GM06990 (cell line): ENCODE measurements around the gene POU2F2.

Experiments
- DNase-seq: peaks from one replicate; pipeline ENCODE4 v3.0.0-alpha.2; 2011; ENCODE audit not compliant: insufficient read length; ENCODE audit errors: extremely low read depth
- H3K27me3 ChIP-seq: replicated peaks from 2 replicates; pipeline ENCODE4 v1.6.0; 2011; ENCODE audit warnings: low read length; ENCODE audit not compliant: control insufficient read depth, insufficient read depth
- H3K36me3 ChIP-seq: 2 replicates; pipeline ENCODE4 v1.5.1; 2011; ENCODE audit warnings: low read length; ENCODE audit not compliant: control insufficient read depth, insufficient read depth
- H3K4me3 ChIP-seq: replicated peaks from 2 replicates; pipeline ENCODE4 v1.5.1; 2011; ENCODE audit warnings: low read depth, mild to moderate bottlenecking, control low read depth, low read length
- TF ChIP-seq, protein P1 (sequence below): IDR thresholded peaks from 2 replicates; pipeline ENCODE4 v1.5.1; 2011; ENCODE audit warnings: low read length, control low read depth, mild to moderate bottlenecking, inconsistent platforms; ENCODE audit not compliant: insufficient read depth, poor library complexity, severe bottlenecking

POU2F2 gene

DNA sequence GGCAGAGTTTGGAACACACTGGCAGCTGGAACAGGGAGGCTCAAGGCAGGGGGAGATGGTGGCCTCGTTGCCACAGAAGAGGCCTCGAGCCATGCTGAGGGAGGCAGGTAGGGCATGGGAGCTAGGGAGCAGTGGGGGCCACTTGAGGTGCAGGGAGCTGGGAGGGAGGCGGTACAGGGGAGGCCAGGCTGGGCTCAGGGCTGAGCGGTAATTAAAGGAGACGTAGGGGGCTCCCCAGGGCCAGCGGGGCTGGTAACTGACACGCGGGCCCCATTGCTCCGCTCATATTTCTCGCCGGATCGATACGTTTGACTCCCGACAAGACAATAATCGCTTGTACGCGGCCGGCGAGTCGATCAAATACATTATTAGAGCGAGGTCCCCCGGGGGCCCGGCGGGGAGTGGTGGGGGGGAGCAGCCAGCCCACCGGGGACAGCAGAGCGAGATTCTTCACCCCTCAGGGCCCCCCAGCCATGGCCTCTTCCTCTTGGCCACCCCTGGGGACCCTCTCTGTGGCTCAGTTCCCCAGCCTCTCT, 2.4 kb upstream of the POU2F2 start:
- H3K36me3 ChIP-seq, result no peaks in the 10 kb centered on the region
- no peak for DNase-seq
- H3K4me3 ChIP-seq, result no peak overlapping the region
- no peaks in the 10 kb centered on the region for H3K27me3 ChIP-seq
- TF ChIP-seq, protein P1, sequence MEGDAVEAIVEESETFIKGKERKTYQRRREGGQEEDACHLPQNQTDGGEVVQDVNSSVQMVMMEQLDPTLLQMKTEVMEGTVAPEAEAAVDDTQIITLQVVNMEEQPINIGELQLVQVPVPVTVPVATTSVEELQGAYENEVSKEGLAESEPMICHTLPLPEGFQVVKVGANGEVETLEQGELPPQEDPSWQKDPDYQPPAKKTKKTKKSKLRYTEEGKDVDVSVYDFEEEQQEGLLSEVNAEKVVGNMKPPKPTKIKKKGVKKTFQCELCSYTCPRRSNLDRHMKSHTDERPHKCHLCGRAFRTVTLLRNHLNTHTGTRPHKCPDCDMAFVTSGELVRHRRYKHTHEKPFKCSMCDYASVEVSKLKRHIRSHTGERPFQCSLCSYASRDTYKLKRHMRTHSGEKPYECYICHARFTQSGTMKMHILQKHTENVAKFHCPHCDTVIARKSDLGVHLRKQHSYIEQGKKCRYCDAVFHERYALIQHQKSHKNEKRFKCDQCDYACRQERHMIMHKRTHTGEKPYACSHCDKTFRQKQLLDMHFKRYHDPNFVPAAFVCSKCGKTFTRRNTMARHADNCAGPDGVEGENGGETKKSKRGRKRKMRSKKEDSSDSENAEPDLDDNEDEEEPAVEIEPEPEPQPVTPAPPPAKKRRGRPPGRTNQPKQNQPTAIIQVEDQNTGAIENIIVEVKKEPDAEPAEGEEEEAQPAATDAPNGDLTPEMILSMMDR, result no peak

DNA sequence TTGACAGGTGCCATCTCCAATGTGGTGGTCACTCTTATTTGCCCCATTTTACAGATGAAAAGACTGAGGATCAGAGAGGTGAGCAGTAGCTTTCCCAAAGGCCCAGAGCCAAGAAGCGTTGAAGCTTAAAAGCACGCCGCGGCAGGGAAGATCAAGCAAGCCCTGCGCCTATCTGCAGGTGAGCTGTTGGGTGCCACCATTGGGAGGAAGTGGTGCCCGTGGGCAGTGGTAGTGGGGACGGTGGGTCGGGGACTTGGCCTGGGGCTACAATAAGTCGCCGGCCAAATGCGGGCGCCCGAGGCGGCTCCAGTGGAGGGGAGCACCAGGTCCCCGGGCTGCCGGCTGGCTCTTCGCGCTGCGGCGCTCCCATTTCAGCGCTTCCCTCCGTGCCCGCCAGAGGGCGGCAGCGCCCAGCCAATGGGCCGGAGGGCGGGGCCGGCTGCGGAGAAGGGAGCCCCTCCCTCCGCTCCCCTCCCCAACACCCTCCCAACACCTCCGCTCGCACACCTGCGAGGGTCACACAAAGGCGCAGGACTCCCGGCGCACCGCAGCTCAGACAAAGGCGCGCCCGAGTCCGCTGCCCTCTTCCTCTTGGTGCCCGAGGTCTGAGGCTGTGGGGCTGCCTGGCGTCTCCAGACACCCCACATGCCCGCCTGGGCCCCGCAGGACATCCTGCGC, 744 bp upstream of the POU2F2 start:
- Histone ChIP-seq H3K4me3 (peak overlapping the region; percentile 68), H3K36me3 (no peaks in the 10 kb centered on the region), H3K27me3 (no peaks in the 10 kb centered on the region)
- DNase-seq, result peak; percentile 89
- TF ChIP-seq, protein P1, result peak; percentile 91

DNA sequence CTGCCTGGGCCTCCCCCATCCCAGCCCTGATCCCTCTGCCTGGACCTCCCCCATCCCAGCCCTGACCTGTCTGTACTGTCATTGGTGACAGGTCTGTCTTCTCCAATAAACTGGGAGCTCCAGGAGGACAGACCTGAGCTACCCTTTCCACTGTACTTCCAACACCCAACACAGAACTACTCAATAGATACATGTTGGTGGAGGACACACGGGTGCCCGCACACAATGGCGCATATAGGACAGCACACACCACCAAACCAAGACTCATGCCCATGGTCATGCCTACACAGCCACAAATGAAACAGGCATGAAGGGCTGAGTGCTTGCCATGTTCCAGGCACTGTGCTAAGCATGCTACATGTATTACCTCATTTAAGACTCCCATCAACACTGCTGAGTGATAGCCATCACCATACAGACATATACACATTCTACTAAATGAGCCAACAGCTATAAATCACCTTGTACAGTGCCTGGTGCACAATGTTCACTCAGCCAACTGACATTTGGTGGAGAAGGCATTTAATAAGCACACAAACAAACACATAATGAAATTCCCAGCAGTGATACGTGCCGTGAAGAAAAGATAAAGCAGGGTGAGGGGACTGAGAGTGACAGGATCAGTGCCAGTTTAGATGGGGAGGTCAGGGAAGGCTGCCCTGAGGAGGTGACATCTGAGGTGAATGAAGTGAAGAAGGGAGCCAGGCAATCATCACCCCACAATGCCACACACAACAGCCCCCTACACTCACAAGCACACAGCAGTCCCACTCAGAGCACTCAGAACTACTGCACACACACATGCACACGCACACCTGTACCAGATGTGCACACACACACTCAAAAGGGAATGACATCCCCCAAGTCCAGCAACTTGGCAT, 857 bp downstream of the POU2F2 start:
- H3K27me3 ChIP-seq, result no peaks in the 10 kb centered on the region
- peak overlapping the region; percentile 68 for H3K4me3 ChIP-seq
- no peak for DNase-seq
- TF ChIP-seq, protein P1, result no peak
- no peaks in the 10 kb centered on the region; the same call in none of the 2 replicates for H3K36me3 ChIP-seq

DNA sequence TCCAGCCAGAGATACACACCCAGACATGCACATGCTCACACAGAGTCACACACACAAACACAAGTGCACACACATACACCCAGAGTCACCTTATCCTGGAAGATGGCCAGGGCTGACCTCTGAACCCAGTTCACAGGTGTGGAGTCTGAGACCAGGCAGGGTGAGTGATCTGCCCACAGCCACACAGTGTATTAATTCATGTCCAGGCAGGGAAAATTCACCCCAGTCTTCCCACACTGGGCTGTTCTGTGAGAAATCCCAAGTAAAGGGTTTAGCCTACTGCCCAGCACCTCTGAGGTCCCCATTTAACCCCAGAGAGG, 2.0 kb downstream of the POU2F2 start:
- H3K36me3 ChIP-seq, result no peaks in the 10 kb centered on the region; the same call in none of the 2 replicates
- no peak for DNase-seq
- peak overlapping the region; percentile 68 for H3K4me3 ChIP-seq
- TF ChIP-seq, protein P1, result no peak
- no peaks in the 10 kb centered on the region for H3K27me3 ChIP-seq

DNA sequence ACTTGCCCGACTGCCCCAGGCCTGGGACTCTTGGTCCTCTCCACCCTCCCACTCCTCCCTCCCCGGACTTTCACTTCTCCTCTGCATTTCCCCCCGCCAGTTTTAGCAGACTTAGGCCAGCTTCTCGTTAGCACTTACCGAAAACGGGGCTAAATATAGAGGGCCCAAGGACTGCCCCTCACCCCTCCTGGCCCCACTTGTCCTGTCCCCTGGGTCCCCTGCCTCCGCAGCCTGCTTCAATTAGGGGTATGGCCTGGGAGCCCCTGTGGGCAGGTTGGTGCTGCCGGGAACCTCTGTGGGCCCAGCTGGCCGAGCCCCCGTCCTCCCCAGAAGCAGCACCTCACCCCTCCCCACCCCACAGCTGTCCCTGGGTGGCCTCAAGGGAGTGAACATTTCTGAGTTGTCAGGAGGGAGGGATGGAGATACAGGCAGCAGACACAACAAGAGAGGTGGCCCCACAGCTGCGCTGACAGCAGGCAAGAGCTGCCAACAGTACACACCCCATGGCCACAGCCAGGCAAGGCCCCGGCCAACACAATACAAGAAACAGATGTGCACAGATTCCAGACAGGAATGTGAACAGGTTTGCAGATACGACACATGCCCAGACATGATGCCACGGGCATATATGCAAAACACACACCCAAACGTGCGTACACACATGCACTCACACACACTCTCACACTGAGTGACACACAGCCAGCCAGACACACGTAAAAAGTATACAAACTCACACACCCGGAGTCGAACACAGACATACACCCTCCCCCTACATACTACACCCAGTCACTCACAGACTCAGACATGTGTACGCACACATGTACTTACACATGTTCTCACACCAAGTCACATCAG, 2.6 kb downstream of the POU2F2 start:
- Histone ChIP-seq H3K27me3 (no peaks in the 10 kb centered on the region), H3K4me3 (peak overlapping the region; percentile 68), H3K36me3 (no peaks in the 10 kb centered on the region; the same call in none of the 2 replicates)
- DNase-seq, result peak; percentile 92
- TF ChIP-seq, protein P1, result no peak
